GM19455 (cell line): ENCODE results near the gene WWC1.
A peak's percentile ranks its signal among the peaks of the same experiment; 100 is the strongest.

Experiments
- ATAC-seq: cut with Tn5 transposase; IDR thresholded peaks from one replicate; pipeline ENCODE4 v1.9.1; 2021; ENCODE audit not compliant: unreplicated experiment

WWC1 gene

DNA sequence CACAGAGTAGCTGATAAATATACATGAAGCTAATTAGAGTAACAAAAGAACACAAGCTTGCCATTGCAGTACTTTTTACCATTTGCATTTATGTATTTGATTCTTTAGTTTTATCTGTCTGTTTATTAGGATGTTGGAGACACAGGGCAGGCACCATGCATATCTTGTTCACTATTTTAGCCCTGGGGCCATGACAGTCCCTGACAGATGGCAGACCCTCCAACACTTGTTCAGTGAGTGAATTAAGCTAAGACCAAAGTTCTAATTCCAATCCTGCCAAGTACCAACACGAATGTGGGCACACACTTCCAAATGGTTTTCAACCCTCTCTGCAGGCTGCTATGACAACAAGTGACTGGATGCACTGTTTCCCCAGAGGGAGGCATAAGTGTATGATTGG is 182.9 kb downstream of the WWC1 start:
- no peak for ATAC-seq

DNA sequence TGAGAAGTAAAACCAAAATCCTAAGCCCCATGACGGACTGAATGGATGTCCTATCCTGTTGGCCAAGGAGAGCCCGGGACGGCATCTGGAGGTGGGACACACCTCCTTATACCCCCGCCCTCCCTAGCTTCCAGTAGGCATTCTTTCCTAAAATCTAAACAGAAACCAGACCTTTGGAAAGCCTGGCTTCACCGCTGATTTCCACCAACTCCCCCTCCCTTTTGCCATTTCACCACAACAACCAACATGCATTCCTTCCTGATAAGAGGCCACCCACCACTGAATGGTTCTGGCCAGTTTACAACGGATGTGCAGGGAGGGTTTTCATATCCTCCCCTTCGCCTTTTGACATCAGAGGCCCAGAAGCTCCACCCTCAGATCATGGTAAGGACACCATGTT is 185.6 kb downstream of the WWC1 start:
- ATAC-seq, result no peak

DNA sequence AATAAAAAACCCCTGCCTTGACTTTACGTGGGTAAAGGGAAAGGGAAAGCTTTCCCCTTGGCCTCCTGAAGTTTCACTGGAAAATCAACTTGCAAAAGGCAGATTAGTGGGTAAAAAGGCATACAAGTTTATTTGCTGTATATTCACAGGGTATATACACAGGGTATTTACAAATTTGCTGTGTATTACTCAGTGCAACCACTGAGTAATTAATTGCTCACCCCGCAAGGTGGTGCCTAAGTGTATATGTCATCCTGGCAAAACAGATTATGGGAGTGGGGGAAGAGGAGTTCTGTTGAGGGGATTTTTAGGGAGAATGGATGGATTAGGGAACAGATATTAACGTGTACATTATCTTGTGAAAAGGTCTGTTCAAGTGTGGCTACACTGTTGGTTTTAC is 187.7 kb downstream of the WWC1 start:
- no peak for ATAC-seq

DNA sequence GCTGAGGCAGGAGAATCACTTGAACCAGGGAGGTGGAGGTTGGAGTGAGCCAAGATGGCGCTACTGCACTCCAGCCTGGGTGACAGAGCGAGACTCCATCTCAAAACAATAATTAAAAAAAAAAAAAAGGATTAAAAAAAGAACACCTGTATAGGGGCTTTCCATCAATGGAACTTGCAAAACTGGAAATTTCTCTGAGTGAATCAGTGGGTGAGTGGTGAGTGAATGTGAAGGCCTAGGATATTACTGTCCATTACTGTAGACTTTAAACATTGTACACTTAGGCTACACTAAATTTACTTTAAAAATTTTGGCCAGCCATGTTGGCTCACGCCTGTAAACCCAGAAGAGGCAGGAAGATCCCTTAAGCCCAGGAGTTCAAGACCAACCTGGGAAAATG is 189.2 kb downstream of the WWC1 start:
- no peak for ATAC-seq

DNA sequence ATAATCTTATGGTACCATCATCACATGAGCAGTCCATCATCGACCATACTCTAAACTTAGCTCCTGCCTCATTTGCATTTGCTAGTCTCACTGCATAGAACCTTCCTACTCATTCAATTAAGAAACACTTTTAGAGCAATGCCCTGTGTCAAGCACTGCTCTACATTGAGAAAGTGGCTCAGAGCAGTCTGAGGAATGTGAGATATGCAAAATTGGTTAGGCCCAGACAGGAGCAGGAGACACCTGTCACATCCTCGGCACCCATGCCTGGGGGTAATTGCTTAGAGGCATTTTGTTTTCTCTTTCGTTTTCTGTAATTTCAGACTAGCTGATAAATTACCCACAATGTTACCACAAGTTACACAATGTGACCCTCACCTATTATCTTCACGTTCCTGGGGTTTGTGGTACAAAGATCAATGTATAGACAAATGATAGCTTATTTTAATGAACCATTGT is 189.9 kb downstream of the WWC1 start:
- peak; percentile 96 for ATAC-seq

DNA sequence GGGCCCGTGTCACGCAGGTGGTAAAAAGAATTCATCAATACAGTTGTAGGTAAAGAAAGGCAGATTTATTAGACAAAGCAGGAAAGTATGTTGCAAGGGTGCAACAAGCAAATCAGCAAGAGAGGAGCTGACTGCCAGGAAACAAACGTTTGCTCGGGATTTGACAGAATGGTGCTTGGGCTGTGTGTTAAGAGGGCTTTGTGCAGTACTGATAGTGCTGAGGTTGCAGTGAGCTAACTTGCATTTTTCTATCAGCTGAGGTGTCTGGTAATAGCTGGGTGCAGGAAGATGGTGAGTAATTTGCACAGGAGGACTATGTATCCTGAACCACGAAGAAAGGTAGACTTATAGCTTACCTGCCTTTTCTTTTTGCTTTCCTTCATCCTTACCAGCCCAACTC is 190.9 kb downstream of the WWC1 start:
- ATAC-seq, result no peak

DNA sequence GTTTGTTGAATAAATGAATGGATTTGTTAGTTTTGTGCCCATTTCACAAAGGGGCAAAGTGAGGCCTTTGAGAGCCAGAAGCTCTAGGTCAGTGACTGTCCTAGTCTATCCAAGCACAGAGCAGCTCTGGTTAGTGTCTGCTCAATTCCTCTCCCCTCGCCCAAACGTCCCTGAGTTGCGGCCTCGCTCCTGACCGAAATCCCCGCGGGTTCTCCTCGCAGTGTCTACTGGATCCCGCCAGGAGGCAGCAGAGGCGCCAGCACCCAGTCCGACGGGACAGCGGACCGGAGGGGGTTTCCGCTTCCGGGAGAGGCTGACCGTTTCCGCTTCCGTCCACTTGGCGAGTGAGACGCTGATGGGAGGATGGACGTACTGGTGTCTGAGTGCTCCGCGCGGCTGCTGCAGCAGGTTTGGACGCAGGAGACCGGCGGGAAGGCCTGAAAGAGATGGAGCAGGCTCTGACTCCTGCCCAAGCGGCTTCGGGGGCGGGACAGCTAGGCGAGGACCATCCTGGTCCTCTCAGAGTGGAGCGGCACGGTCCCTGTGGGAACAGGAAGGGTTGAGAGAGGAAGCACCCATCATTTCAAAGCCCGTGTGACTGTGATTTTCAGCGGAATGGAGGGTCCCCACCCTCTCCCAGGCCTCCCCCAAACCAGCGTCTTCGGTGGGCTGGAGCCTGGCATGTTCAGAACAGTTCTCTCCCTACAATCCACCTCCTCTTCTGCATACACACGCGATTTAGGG is 194.9 kb downstream of the WWC1 start, which contains the start of gene RARS1:
Gene RARS1 (plus strand): TSS at position 336 of the 744 bp plus-strand sequence. CDS start 28 bp downstream, at position 364.
- peak; percentile 88 for ATAC-seq

DNA sequence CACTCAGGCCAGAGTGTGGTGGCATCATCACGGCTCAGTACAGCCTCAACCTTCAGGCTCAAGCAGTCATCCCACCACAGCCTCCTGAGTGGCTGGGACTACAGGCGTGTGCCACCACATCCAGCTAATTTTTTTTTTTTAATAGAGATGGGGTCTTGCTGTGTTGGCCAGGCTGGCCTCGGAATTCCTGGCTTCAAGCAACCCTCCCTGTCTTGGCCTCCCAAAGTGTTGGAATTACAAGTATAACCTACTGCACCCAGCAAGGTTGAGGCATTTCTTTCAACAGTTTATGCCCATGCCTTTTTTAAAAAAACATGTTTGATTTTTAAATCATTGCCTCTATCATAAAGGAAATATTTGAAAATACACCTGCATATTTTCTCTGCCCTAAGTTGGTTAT is 197.6 kb downstream of the WWC1 start:
- no peak for ATAC-seq

DNA sequence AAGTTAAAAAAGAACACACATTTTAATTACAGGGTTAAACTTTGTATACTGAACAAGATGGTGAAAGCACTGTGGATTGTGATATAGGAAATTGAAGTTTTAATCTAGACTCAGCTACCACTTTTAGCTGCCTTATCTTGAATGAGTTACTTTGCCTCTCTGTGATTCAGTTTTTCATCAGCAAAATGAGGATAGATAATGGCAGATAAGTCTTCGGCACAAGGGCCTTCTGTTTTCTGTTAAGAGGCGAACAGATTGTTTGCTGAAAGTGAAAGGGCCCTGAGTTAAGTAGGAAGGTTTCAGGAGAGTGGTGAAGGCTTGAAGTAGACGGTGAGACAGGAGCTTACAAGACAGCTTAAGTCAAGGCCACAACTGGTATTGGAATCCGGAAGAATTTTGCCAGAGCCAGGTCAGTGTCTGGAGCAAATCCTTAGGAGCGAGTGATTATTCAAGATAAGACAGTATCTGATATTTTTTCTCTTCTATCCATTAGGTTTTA is 202.7 kb downstream of the WWC1 start:
- no peak for ATAC-seq

DNA sequence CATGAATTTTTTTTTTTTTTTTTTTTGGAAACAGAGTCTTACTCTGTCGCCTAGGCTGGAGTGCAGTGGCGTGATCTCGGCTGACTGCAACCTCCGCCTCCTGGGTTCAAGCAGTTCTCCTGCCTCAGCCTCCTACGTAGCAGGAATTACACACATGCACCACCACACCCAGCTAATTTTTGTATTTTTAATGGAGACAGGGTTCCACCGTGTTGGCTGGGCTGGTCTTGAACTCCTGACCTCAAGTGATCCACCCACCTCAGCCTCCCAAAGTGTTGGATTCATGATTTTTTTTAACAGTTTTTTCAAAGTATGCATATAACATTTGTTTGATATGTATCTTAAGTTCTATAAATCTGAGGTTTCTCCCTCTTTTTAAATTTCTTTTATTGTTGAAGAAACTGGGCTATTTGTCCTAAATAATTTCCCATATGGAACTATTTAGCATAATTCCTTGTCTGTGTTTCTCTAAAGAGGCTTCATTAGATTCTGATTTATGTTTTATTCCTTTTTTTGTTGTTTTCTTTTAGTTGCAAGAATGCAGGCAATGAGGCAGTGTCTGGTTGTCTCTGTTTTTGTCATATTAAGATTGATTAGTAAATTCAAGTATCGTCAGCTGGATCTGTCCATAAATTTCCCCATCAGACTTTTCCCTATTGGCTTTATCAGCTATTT is 211.3 kb downstream of the WWC1 start:
- ATAC-seq, result no peak

DNA sequence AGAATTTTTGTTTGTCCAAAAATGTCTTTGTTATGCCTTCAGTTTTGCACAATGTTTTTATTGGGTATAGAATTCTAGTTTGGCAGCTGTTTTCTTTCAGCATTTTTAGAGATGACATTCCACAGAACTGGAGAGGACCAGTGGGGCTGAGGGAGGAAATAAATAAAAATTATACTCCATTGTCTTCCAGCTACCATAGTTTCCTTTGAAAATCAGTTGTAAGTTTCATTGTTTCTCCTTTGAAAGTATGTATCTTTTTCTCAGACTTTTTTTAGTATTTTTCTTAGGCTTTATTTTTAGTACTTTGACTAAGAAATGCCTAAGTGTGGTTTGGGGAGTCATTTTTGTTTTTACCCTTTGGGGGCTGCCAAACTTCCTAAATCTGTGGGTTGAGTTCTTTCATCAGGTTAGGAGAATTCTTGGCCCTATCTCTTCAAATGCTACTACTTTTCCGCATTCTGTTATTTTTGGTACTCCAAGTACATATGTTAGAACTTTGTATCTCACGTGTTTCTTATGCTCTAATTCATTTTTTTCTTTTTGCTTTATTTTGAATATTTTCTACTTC is 222.5 kb downstream of the WWC1 start:
- no peak for ATAC-seq
